DOHH2 (cell line): Measurements from ENCODE around the gene TAB3.

Experiments used
- EZH2phosphoT487 ChIP-seq: fragments of 200-600 bp; sonication (generic); IDR thresholded peaks from 2 replicates; pipeline ENCODE4 v1.6.1; 2017; ENCODE audit warnings: borderline replicate concordance, mild to moderate bottlenecking, antibody characterized with exemption, low read length, moderate library complexity, mixed read lengths
- TF ChIP-seq, protein P1 (sequence below): fragments of 200-600 bp; sonication (generic); IDR thresholded peaks from one replicate; pipeline ENCODE4 v1.5.1; 2014; ENCODE audit warnings: antibody characterized with exemption, mild to moderate bottlenecking, low read depth, low read length; ENCODE audit not compliant: poor library complexity, severe bottlenecking

DNA sequence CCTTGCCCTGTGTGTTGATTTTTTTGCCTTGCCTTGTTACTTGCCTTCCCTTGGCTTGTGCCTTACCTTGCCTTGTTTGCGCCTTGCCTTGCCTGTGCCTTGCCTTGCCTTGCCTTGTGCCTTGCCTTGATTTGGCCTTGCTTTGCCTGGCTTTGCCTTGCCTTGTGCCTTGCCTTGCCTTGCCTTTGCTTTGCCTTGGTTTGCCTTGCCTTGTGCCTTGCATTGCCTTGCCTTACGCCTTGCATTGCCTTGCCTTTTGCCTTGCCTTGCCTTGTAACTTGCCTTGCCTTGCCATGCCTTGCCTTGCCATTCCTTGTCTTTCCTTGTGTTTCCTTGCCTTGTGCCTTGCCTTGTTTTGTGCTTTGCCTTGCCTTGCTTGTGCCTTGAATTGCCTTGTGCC lies 94.6 kb downstream of the TAB3 start:
- TF ChIP-seq, protein P1, sequence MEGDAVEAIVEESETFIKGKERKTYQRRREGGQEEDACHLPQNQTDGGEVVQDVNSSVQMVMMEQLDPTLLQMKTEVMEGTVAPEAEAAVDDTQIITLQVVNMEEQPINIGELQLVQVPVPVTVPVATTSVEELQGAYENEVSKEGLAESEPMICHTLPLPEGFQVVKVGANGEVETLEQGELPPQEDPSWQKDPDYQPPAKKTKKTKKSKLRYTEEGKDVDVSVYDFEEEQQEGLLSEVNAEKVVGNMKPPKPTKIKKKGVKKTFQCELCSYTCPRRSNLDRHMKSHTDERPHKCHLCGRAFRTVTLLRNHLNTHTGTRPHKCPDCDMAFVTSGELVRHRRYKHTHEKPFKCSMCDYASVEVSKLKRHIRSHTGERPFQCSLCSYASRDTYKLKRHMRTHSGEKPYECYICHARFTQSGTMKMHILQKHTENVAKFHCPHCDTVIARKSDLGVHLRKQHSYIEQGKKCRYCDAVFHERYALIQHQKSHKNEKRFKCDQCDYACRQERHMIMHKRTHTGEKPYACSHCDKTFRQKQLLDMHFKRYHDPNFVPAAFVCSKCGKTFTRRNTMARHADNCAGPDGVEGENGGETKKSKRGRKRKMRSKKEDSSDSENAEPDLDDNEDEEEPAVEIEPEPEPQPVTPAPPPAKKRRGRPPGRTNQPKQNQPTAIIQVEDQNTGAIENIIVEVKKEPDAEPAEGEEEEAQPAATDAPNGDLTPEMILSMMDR, result no peak
- no peak for TF ChIP-seq EZH2phosphoT487
